Endothelial cell of umbilical vein (primary cell): ENCODE measurements around the gene PPIA. TPM values are rescaled to one million over a fixed set of nuclear protein-coding genes. Genes with fewer than 3 reads are reported as not detected.

Experiments
- BruUV-seq: library from RNA; stranded (reverse); fragments of 400-500 nt; replicated peaks from 2 replicates; lab custom pipeline; 2021; lab: Mats Ljungman, UMichigan
- CTCF ChIA-PET: fragments of 300-600, 350-600 bp; sonication (Branson Sonifier 250); formaldehyde crosslinking; loops from one replicate; lab custom pipeline; 2021; ENCODE audit warnings: antibody characterized with exemption, inconsistent platforms; lab: Charles Lee
- POLR2A ChIA-PET: fragments of 300-600, 350-600 bp; sonication (Branson Sonifier 250); formaldehyde crosslinking; loops from one replicate; lab custom pipeline; 2021; ENCODE audit warnings: antibody characterized with exemption, inconsistent platforms; lab: Charles Lee
- DNase-seq: peaks from one replicate; pipeline ENCODE4 v3.0.0-alpha.2; 2011; ENCODE audit warnings: low read depth, low spot score
- FAIRE-seq: peaks from 2 replicates; lab custom pipeline; 2011; peaks lifted over from hg19 to GRCh38; lab: Jason Lieb, UNC
- H2AFZ ChIP-seq: 2 replicates; pipeline ENCODE4 v1.6.0; 2012; ENCODE audit warnings: low read depth, low read length, control low read depth, inconsistent platforms
- H3K27ac ChIP-seq: 2 replicates; pipeline ENCODE4 v1.5.1; 2011; ENCODE audit warnings: low read depth, mild to moderate bottlenecking, control low read depth, low read length, moderate library complexity; ENCODE audit not compliant: insufficient read depth
- H3K27me3 ChIP-seq, 2 experiments: 2 replicates each; pipeline versions ENCODE4 v1.6.0 to v1.6.1; 2011; ENCODE audit warnings: low read length in 2 of 2, mixed read lengths in 1 of 2; ENCODE audit not compliant: control insufficient read depth in 2 of 2, insufficient read depth in 2 of 2
- H3K36me3 ChIP-seq, 2 experiments: 2 replicates in 1 of 2; 3 replicates in 1 of 2; pipeline ENCODE4 v1.5.1; 2011; ENCODE audit warnings: low read length in 2 of 2, mild to moderate bottlenecking in 1 of 2, moderate library complexity in 1 of 2; ENCODE audit not compliant: control insufficient read depth in 2 of 2, insufficient read depth in 2 of 2; ENCODE audit errors: extremely low read depth in 1 of 2
- H3K4me1 ChIP-seq: 3 replicates; pipeline ENCODE4 v1.5.1; 2011; ENCODE audit warnings: mild to moderate bottlenecking, low read length; ENCODE audit not compliant: control insufficient read depth, insufficient read depth; ENCODE audit errors: extremely low read depth
- H3K4me2 ChIP-seq: 2 replicates; pipeline ENCODE4 v1.6.1; 2011; ENCODE audit warnings: low read length, control low read depth, mixed read lengths; ENCODE audit not compliant: insufficient read depth
- H3K4me3 ChIP-seq, 3 experiments: fragments of 200-600 bp in 1 of 3; sonication (generic), shearing (Covaris generic) in 1 of 3; replicated peaks in 1 of 3; 2 replicates each; pipeline ENCODE4 v1.5.1; 2011 to 2016; ENCODE audit warnings: control low read depth in 3 of 3, low read length in 3 of 3, mild to moderate bottlenecking in 2 of 3, inconsistent platforms in 1 of 3, low read depth in 1 of 3, moderate library complexity in 1 of 3; ENCODE audit not compliant: insufficient read depth in 1 of 3
- H3K79me2 ChIP-seq: 2 replicates; pipeline ENCODE4 v1.6.0; 2012; ENCODE audit warnings: low read length, inconsistent platforms; ENCODE audit not compliant: control insufficient read depth, insufficient read depth
- H3K9ac ChIP-seq: replicated peaks from 2 replicates; pipeline ENCODE3; 2011; ENCODE audit warnings: low read length, control low read depth; ENCODE audit not compliant: insufficient read depth; ENCODE audit errors: extremely low read depth
- H3K9me1 ChIP-seq: replicated peaks from 3 replicates; pipeline ENCODE4 v1.6.0; 2011; ENCODE audit warnings: mild to moderate bottlenecking, low read length; ENCODE audit not compliant: control insufficient read depth, insufficient read depth; ENCODE audit errors: extremely low read depth
- H3K9me3 ChIP-seq: replicated peaks from 2 replicates; pipeline ENCODE4 v1.5.1; 2012; ENCODE audit warnings: low read length, inconsistent platforms; ENCODE audit not compliant: control insufficient read depth, insufficient read depth
- H4K20me1 ChIP-seq: replicated peaks from 2 replicates; pipeline ENCODE3; 2011; ENCODE audit warnings: mild to moderate bottlenecking, low read length; ENCODE audit not compliant: control insufficient read depth, insufficient read depth; ENCODE audit errors: extremely low read depth
- EZH2 ChIP-seq: IDR thresholded peaks from 2 replicates; pipeline ENCODE4 v1.6.1; 2012; ENCODE audit warnings: borderline replicate concordance, low read depth, mild to moderate bottlenecking, moderate library complexity, low read length, inconsistent platforms; ENCODE audit not compliant: severe bottlenecking
- FOS ChIP-seq: IDR thresholded peaks from 2 replicates; pipeline ENCODE4 v1.6.1; 2011; ENCODE audit warnings: mild to moderate bottlenecking, low read length, moderate library complexity, borderline replicate concordance; ENCODE audit not compliant: insufficient read depth
- GATA2 ChIP-seq: IDR thresholded peaks from 2 replicates; pipeline ENCODE4 v1.7.0; 2011; ENCODE audit warnings: low read depth, mild to moderate bottlenecking, moderate library complexity, mixed read lengths, low read length; ENCODE audit not compliant: insufficient read length, insufficient read depth
- JUN ChIP-seq: IDR thresholded peaks from 2 replicates; pipeline ENCODE4 v1.6.1; 2011; ENCODE audit warnings: borderline replicate concordance, low read depth; ENCODE audit not compliant: insufficient read length, insufficient read depth
- MYC ChIP-seq: IDR thresholded peaks from one replicate; pipeline ENCODE4 v1.6.1; 2011; ENCODE audit warnings: mild to moderate bottlenecking, low read depth, low read length
- POLR2A ChIP-seq: IDR thresholded peaks from 2 replicates; pipeline ENCODE4 v1.6.1; 2012; ENCODE audit warnings: low read depth, mild to moderate bottlenecking, control low read depth, low read length
- POLR2AphosphoS5 ChIP-seq: IDR thresholded peaks from 2 replicates; pipeline ENCODE4 v1.6.1; 2012; ENCODE audit warnings: low read depth, mild to moderate bottlenecking, control low read depth, low read length, moderate library complexity; ENCODE audit not compliant: insufficient read depth
- dilution Hi-C: fragments of 300-500 bp; cut with MboI; formaldehyde crosslinking; loops from one replicate; pipeline ENCODE4 v1.15.0; 2019; ENCODE audit warnings: low sequenced_read_pairs; ENCODE audit not compliant: extremely low pct_ligation_motif_present
- intact Hi-C: fragments of 100-400 bp; cut with micrococcal nuclease; formaldehyde crosslinking; loops from one replicate; pipeline ENCODE4 v1.10.0; 2022
- polyA plus RNA-seq, 4 experiments: library from polyadenylated mRNA; depleted of rRNA in 3 of 4; stranded (reverse) in 3 of 4; unstranded in 1 of 4; fragments of >200 nt; gene quantifications; 2 replicates each; pipeline versions ENCODE4 v1.2.1 to v1.2.3, GENCODE V29; 2011 to 2012; ENCODE audit warnings: missing spikeins in 1 of 4
- total RNA-seq: library from RNA; stranded (reverse); gene quantifications from 2 replicates; pipeline ENCODE4 v1.2.3, GENCODE V29; 2021
- TF ChIP-seq, protein P1 (sequence below), 2 donors: IDR thresholded peaks; 1 replicate in 1 of 2; 2 replicates in 1 of 2; pipeline ENCODE4 v1.5.1; 2011; ENCODE audit warnings: low read length in 2 of 2, mild to moderate bottlenecking in 2 of 2, moderate library complexity in 2 of 2, control low read depth in 1 of 2, inconsistent platforms in 1 of 2, low read depth in 1 of 2; ENCODE audit not compliant: insufficient read depth in 1 of 2; ENCODE audit errors: extremely low read depth in 1 of 2
- TF ChIP-seq, protein P2 (sequence below): IDR thresholded peaks from 2 replicates; pipeline ENCODE4 v1.6.1; 2011; ENCODE audit not compliant: insufficient read depth, insufficient read length

Gene PPIA
- total and polyA plus RNA-seq, 2 donors (not counting 3 experiments of a cell fraction or from before 2014, with no cell fraction given), result 2,602 to 5,159 TPM

DNA sequence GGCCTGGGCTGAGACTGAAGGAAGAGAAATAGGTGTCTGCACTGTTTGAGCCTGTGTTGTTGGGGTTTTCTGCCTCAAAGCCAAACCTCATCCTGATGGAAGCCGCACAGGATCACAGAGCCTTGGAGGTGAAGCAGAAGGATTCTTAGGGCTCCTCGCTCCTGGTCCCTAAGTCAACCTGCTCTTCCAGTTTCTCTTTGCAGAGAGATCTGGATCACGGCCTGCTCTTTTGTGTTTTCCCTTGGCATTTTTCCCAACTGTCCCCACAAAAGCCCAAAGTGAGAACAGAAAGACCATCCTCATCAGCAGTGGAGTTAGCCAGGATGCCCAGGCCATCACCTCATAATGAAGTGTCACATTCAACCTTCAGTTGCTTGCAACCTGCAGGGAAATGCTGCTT, 20.3 kb upstream of the PPIA start:
- H3K9me1 ChIP-seq, result no peaks in the 10 kb centered on the region
- no peak overlapping the region for H3K4me3 ChIP-seq
- H3K9me3 ChIP-seq, result no peaks in the 10 kb centered on the region
- no peak for TF ChIP-seq JUN
- TF ChIP-seq, protein P1, sequence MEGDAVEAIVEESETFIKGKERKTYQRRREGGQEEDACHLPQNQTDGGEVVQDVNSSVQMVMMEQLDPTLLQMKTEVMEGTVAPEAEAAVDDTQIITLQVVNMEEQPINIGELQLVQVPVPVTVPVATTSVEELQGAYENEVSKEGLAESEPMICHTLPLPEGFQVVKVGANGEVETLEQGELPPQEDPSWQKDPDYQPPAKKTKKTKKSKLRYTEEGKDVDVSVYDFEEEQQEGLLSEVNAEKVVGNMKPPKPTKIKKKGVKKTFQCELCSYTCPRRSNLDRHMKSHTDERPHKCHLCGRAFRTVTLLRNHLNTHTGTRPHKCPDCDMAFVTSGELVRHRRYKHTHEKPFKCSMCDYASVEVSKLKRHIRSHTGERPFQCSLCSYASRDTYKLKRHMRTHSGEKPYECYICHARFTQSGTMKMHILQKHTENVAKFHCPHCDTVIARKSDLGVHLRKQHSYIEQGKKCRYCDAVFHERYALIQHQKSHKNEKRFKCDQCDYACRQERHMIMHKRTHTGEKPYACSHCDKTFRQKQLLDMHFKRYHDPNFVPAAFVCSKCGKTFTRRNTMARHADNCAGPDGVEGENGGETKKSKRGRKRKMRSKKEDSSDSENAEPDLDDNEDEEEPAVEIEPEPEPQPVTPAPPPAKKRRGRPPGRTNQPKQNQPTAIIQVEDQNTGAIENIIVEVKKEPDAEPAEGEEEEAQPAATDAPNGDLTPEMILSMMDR (IDR thresholded peaks at IDR 0.05; ENCODE audit: extremely low read depth in 1 of 2, insufficient read depth in 1 of 2, low read depth in 1 of 2, low read length in 2 of 2), result no peak
- TF ChIP-seq POLR2AphosphoS5, result no peak
- no peak for TF ChIP-seq MYC
- TF ChIP-seq POLR2A, result no peak
- no peak for TF ChIP-seq GATA2
- TF ChIP-seq, protein P2, sequence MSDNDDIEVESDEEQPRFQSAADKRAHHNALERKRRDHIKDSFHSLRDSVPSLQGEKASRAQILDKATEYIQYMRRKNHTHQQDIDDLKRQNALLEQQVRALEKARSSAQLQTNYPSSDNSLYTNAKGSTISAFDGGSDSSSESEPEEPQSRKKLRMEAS, result no peak
- no peak for TF ChIP-seq FOS
- no peak for TF ChIP-seq EZH2
- H3K36me3 ChIP-seq, result no peaks in the 10 kb centered on the region
- FAIRE-seq (no peak), DNase-seq (no peak)
- H3K79me2 ChIP-seq, result no peaks in the 10 kb centered on the region
- H3K4me1 ChIP-seq, result no peaks in the 10 kb centered on the region
- no peaks in the 10 kb centered on the region for H4K20me1 ChIP-seq
- no peak overlapping the region for H3K9ac ChIP-seq
- dilution Hi-C loops, result no loop called here
- BruUV-seq, result no TSS peak
- no peak overlapping the region for H3K4me2 ChIP-seq
- ChIA-PET CTCF (no interaction called here), POLR2A (no interaction called here)
- intact Hi-C loops, result no loop called here
- no peaks in the 10 kb centered on the region for H3K27me3 ChIP-seq
- no peak overlapping the region for H2AFZ ChIP-seq
- no peak overlapping the region for H3K27ac ChIP-seq
